ENCODE results near the gene MUC2. TPM values are rescaled to one million over a fixed set of nuclear protein-coding genes. Genes with fewer than 3 reads are reported as not detected.
"Not testable (repeated sequence)": the region's sequence is repeated elsewhere in the genome, so short reads cannot be mapped to it uniquely, and the experiment has no call there.

Gene MUC2
- total RNA-seq, 1 experiment from 2014 or later: 0.06 TPM

DNA sequence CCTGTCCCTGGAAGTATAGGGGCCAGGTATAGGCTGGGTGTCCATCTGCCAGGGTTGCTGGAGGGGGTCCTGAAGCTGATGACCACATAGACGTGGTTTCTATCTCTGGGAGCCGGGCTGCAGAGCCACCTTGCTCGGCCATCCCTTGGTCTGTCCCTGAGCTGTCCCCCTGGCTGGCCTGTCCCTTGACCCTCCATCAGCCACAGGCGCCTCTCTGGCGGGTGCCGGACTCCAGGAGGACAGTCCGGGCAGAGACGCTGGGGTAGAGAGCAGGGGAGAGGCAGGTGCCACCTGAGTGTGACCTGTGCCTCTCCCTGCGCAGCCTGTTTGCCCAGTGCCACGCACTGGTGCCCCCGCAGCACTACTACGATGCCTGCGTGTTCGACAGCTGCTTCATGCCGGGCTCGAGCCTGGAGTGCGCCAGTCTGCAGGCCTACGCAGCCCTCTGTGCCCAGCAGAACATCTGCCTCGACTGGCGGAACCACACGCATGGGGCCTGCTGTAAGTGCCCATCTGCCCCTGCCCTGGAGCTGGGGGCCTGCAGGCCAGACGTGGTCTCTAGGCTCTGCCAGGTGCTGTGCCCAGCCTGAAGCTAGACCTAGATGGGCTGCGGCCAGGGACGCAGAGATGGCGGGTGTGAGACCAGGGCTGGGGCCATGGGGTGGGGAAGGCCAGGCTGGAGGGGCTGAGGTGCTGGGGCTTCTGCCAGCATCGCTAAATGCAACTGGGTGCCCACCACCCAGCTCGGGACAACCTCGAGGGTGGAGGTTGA lies 29.9 kb downstream of the MUC2 start:
- Histone ChIP-seq H3K4me3 (no peak overlapping the region), H3K27ac (no peak overlapping the region), H3K9me3 (replicated peaks) (no peaks in the 10 kb centered on the region), H3K27me3 (no peaks in the 10 kb centered on the region), H3K36me3 (no peaks in the 10 kb centered on the region), H3K4me1 (no peaks in the 10 kb centered on the region)
- DNase-seq: no peak

DNA sequence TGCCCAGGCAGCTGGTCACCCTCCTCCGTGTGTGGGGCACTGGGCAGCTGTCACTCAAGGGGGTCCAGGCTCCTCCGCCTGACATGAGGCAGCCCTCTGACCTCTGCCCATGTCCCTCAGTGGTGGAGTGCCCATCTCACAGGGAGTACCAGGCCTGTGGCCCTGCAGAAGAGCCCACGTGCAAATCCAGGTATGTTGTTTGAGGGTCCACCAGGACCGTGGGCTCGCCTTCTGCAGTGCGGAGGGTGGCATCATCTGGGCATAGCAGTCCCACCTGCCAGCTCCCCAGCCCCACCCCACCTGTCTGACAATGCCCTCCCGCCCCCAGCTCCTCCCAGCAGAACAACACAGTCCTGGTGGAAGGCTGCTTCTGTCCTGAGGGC lies 30.5 kb downstream of the MUC2 start:
- Histone ChIP-seq H3K4me1 (no peaks in the 10 kb centered on the region), H3K27ac (no peak overlapping the region), H3K36me3 (no peaks in the 10 kb centered on the region), H3K27me3 (no peaks in the 10 kb centered on the region), H3K9me3 (replicated peaks) (no peaks in the 10 kb centered on the region), H3K4me3 (no peak overlapping the region)
- no peak for DNase-seq

DNA sequence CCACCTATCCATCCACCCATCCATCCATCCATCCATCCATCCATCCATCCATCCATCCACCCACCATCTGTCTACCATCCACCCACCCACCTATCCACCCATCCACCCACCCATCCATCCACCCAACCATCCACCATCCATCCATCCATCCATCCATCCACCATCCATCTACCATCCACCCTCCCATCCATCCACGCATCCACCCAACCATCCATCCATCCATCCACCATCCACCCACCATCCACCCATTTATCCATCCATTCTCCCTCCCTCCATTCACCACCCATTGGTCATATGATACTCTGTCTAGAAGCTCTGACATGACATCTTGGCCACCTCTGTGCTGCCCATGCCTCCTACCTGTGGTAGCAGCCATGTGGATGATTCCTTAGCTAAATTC lies 31.7 kb downstream of the MUC2 start:
- H3K4me3 ChIP-seq: no peak overlapping the region
- no peaks in the 10 kb centered on the region for H3K36me3 ChIP-seq
- no peaks in the 10 kb centered on the region for H3K27me3 ChIP-seq
- no peak overlapping the region for H3K27ac ChIP-seq
- DNase-seq: no peak
- H3K4me1 ChIP-seq: no peaks in the 10 kb centered on the region
- H3K9me3 ChIP-seq (replicated peaks): no peaks in the 10 kb centered on the region

DNA sequence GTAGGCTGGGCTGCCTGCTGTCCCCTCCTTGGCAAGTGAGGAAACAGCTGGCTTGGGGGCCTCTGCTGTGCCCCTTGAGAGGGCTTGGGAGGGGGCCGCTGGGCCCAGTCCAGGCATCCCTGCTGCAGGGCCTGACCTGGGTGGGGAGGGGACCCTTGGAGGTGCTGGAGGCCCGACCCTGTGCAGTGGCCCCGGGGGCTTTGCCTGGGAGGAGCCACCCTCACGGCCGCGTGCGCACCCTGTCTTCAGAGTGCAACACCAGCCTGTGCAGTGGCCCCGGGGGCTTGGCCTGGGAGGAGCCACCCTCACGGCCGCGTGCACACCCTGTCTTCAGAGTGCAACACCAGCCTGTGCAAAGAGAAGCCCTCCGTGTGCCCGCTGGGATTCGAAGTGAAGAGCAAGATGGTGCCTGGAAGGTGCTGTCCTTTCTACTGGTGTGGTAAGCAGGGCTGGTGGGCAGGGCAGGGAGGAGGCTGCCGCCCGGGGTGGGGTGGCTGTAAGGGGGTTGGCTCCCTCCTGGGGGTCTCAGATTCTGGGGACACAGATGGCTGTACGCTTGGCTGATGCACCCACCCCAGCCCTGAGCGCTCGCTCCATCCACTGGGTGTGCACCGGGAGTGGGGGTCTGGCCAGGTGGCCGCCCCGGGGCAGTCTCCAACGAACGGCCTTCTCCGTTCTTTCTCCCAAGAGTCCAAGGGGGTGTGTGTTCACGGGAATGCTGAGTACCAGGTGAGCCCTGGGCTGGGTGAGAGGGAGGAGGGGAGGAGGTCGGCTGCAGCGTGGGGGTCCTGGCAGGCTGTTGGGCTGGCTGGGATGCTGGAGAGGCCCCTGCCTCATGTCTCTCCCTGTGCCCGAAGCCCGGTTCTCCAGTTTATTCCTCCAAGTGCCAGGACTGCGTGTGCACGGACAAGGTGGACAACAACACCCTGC lies 32.9 kb downstream of the MUC2 start:
- no peaks in the 10 kb centered on the region for H3K9me3 ChIP-seq (replicated peaks)

DNA sequence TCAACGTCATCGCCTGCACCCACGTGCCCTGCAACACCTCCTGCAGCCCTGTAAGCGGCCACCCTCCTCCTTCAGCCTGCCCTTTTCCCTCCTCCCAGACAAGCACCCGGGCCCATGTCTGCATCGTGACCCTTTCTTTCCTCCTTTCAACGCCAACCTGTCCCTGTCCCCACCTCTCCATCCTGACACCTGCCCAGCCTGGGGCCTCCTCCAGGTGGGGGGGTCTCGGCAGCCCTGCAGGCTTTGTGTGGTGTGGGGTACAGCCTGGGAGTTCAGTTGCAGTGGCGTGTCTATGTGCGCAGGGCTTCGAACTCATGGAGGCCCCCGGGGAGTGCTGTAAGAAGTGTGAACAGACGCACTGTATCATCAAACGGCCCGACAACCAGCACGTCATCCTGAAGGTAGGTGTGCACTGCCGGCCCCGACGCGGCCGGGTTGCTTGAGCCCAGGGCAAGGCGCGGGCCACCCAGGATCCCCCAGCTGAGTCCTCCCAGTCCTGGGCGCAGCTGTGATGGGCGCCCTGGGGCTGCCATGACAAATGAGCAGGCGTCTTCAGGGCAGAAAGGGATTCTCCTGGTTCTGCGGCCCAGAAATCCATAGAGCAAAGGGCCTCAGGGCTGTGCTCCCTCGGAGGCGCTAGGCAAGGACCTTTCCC lies 33.7 kb downstream of the MUC2 start:
- H3K9me3 ChIP-seq (replicated peaks): no peaks in the 10 kb centered on the region
- no peaks in the 10 kb centered on the region for H3K36me3 ChIP-seq
- H3K4me3 ChIP-seq: no peak overlapping the region
- H3K27me3 ChIP-seq: no peaks in the 10 kb centered on the region
- no peak overlapping the region for H3K27ac ChIP-seq
- no peak for DNase-seq
- H3K4me1 ChIP-seq: no peaks in the 10 kb centered on the region

More for the DNA sequence above, 32.9 kb downstream of the MUC2 start:
- no peak for DNase-seq
- Histone ChIP-seq H3K36me3 (no peaks in the 10 kb centered on the region), H3K4me3 (no peak overlapping the region), H3K27ac (no peak overlapping the region), H3K27me3 (no peaks in the 10 kb centered on the region), H3K4me1 (no peaks in the 10 kb centered on the region)

DNA sequence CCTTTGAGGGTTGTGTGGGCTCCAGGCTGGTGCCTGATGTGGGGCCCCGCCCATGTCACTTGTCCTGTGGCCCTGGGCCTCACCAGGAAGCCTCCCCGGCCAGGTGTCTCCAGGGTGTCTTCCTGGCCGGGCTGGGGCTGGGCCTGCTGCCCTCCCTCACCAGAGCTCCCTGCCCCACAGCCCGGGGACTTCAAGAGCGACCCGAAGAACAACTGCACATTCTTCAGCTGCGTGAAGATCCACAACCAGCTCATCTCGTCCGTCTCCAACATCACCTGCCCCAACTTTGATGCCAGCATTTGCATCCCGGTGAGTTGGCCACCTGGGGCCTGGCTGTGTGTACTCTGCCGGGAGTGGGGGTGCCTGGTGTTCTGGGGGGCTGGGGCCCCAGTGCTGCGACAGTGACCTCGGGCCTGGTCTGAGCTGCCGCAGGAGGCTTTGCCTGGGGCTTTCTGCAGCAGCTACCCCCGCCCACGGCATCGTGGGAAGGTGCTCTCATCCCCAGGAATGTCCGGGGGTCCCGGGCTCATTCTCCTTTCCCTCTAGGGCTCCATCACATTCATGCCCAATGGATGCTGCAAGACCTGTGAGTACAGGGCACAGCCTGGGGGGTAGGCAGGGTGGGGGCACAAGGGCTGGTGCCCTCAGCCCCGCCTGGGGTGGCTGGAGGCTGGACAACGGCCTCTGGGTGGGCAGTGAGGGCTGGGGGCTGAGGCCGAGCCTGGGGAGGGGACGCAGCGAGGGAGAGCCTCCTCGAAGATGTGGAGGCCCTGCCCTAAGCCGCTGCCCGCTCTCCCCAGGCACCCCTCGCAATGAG lies 34.6 kb downstream of the MUC2 start:
- no peaks in the 10 kb centered on the region for H3K27me3 ChIP-seq
- H3K9me3 ChIP-seq (replicated peaks): no peaks in the 10 kb centered on the region
- H3K4me1 ChIP-seq: no peaks in the 10 kb centered on the region
- DNase-seq: no peak
- no peak overlapping the region for H3K27ac ChIP-seq
- H3K36me3 ChIP-seq: no peaks in the 10 kb centered on the region
- no peak overlapping the region for H3K4me3 ChIP-seq

DNA sequence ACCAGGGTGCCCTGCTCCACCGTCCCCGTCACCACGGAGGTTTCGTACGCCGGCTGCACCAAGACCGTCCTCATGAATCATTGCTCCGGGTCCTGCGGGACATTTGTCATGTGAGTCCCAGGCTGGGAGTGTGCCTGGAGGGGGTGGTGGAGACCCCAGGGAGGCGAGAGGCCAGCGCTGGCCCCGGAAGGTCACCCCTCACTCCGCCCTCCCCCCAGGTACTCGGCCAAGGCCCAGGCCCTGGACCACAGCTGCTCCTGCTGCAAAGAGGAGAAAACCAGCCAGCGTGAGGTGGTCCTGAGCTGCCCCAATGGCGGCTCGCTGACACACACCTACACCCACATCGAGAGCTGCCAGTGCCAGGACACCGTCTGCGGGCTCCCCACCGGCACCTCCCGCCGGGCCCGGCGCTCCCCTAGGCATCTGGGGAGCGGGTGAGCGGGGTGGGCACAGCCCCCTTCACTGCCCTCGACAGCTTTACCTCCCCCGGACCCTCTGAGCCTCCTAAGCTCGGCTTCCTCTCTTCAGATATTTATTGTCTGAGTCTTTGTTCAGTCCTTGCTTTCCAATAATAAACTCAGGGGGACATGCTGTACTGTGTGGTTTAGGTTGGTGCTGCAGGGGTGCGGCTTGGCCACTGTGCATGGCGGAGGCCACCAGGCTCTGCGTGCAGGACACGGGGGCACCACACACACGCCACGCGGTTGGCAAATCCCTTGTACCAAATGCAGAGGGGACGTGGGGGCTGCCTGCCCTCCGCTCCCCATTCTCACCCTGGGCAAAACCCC lies 35.4 kb downstream of the MUC2 start:
- no peak for DNase-seq
- H3K27ac ChIP-seq: no peak overlapping the region
- H3K36me3 ChIP-seq: no peaks in the 10 kb centered on the region
- H3K4me3 ChIP-seq: no peak overlapping the region
- H3K27me3 ChIP-seq: no peaks in the 10 kb centered on the region
- no peaks in the 10 kb centered on the region for H3K9me3 ChIP-seq (replicated peaks)
- H3K4me1 ChIP-seq: no peaks in the 10 kb centered on the region

DNA sequence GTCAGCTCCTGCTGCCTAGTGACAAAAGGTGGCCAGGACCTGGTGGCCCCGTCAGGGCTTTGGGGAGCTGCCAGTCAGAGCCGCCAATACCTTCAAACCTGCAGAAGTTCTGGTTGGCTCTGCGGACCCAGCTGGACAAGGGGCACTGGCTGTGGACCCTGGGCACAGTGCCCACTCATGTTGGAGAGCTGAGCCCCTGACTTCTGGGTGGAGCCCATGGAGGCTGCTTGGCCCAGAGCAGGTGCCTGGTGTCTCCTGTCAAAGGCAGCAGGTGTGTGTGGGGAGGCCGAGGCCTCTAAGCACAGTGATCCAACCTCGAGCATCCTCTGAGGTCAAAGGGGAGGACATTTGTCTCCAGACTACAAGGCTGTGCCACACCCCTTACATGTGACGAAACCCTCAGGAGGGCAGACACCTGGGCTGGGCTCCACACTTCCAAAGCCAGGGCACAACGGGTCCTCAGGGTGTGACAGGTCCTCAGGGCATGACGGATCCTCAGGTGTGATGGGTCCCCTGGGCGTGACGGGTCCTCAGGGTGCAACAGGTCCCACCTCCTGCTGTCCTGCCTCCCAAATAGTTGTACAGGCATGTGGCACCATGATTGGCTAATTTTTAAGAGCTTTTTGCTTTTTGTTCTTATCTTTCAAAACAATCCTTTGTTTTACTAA lies 37.0 kb downstream of the MUC2 start:
- no peak for DNase-seq
- no peaks in the 10 kb centered on the region for H3K4me1 ChIP-seq
- H3K27ac ChIP-seq: no peak overlapping the region
- H3K4me3 ChIP-seq: no peak overlapping the region
- H3K9me3 ChIP-seq (replicated peaks): no peaks in the 10 kb centered on the region
- H3K36me3 ChIP-seq: no peaks in the 10 kb centered on the region
- H3K27me3 ChIP-seq: no peaks in the 10 kb centered on the region

DNA sequence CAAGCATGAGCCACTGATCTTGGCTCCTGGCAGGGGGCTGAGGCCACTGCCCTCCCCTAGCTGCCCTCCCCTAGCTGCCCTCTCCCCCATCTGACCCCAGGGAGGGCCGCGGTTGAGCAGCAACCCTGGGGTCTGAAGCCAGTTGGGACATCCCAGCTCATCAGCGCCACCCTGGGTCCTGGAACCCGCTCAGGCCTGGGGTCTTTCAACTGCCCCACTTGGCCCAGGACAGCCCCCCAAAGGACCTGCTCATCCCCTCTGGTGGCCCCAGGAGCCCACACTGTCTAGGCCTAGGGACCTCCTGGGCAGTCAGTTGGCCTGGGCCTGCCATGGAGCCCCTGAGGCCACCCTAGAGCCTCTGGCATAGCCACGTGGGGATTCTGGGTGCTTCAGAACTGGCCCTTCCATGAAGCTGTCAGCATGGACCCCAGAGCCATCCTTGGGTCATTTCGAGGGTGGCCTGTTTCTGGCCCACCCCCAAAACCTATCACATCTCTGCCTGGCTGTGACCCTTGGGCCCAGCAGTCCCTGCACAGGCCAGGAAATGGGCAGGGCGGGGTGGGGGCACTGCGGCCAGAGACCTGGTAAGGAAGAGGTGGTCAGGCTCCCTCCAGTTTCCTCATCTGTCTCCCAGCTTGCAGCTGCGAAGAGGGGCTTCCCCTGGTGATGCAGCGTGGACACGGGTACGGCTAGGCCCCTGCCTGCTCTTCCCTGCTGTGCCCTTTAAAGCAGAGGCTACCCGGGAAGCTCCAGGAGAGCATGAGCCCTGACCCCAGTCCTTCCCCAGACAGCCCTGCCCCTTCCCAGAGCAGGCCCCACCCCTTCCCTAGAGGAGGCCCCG lies 37.9 kb downstream of the MUC2 start:
- Histone ChIP-seq H3K4me1 (no peaks in the 10 kb centered on the region), H3K27ac (no peak overlapping the region), H3K36me3 (no peaks in the 10 kb centered on the region), H3K9me3 (replicated peaks) (no peaks in the 10 kb centered on the region), H3K4me3 (no peak overlapping the region), H3K27me3 (no peaks in the 10 kb centered on the region)
- DNase-seq: no peak

DNA sequence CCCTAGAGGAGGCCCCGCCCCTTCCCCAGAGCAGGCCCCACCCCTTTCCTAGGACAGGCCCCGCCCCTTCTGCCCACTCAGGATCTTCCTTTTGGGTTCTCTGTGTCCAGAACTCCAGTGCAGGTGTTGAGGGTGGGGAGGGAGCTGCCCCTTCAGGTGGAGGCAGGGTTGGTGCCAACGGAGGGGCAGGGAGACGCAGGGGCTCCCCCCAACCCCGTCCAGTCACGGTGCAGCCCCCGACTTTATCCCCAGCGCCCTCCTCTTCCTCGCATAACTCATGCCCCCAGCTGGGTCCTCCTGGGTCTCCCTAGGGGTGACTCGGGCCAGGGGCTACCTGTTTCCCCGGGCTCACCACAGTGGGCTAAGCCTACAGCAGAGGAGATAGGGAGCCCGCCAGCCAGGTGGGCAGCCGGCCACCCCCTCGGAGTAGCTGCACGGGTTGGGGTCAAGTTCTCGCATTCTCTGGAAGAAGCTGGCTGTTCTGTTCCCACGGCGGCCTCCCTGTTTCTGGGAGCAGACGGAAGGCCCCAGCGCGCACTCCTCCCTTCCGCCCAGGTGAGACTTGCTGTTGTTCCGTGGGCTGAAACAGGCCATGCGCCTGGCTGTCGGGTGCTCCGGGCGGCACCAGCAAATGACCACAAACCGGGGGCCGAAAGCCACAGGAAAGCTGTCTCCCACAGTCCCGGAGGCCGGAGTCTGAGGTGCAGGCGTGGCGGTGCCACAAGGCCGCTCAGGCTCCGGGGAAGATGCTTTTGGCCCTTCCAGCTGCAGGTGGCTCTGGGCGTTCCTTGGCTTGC lies 38.9 kb downstream of the MUC2 start:
- H3K9me3 ChIP-seq (replicated peaks): no peaks in the 10 kb centered on the region
- DNase-seq: no peak
- no peak overlapping the region for H3K4me3 ChIP-seq
- H3K36me3 ChIP-seq: no peaks in the 10 kb centered on the region
- H3K4me1 ChIP-seq: no peaks in the 10 kb centered on the region
- H3K27me3 ChIP-seq: no peaks in the 10 kb centered on the region
- no peak overlapping the region for H3K27ac ChIP-seq

DNA sequence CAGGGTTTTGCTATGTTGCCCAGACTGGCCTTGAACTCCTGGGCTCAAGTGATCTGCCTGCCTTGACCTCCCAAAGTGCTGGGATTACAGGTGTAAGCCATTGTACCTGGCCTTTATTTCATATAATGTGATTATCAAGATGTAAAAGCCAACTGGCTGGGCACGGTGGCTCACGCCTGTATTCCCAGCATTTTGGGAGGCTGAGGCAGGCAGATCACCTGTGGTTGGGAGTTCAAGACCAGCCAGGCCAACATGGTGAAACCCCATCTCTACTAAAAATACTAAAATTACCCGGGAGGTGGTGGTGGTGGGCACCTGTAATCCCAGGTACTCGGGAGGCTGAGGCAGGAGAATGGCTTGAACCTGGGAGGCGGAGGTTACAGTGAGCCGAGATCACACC lies 40.6 kb downstream of the MUC2 start:
- H3K27me3 ChIP-seq; DNase-seq; H3K4me1 ChIP-seq; H3K36me3 ChIP-seq; H3K27ac ChIP-seq; H3K4me3 ChIP-seq; H3K9me3 ChIP-seq (replicated peaks): not testable (repeated sequence)

DNA sequence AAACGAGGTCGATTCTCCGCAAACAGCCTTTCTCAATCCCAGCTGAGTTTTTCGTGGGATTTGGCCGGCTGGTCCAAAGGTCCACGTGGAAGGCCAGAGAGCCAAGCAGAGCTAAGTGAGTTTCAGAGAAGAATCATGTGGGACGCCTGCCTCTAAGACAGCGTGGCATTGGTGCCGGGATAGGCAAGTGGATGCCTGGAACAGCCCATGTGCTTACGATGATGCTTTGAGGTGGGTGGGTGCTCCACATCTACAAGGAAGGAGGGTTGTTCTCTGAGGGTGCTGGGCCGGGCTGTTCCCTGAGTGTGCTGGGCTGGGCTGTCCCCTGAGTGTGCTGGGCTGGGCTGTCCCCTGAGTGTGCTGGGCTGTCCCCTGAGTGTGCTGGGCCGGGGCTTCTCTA lies 41.4 kb downstream of the MUC2 start:
- H3K36me3 ChIP-seq: no peaks in the 10 kb centered on the region
- H3K9me3 ChIP-seq (replicated peaks): no peaks in the 10 kb centered on the region
- DNase-seq: no peak
- no peak overlapping the region for H3K4me3 ChIP-seq
- H3K4me1 ChIP-seq: no peaks in the 10 kb centered on the region
- H3K27ac ChIP-seq: no peak overlapping the region
- no peaks in the 10 kb centered on the region for H3K27me3 ChIP-seq

All from SJCRH30 (cell line).